ENCODE measurements around the gene TENM4. TPM values are rescaled to one million over a fixed set of nuclear protein-coding genes. Genes with fewer than 3 reads are reported as not detected.

TENM4 gene
- total and polyA plus RNA-seq, 2 of the 8 experiments (the other 6 are each of a cell fraction or from before 2014, with no cell fraction given) = 3.5 to 7.2 TPM

GRCh38 chr11:78978831-78979230 lies 462.0 kb downstream of the TENM4 start:
- no peak overlapping the region for H4K8ac ChIP-seq (ENCODE audit: extremely low read depth, insufficient read depth, low read length)
- no peak overlapping the region for H2BK15ac ChIP-seq (ENCODE audit: low read length)
- H3K27ac ChIP-seq (ENCODE audit: low read depth, low read length) = no peak overlapping the region
- H3K14ac ChIP-seq (ENCODE audit: insufficient read length) = no peak overlapping the region
- H2BK12ac ChIP-seq (ENCODE audit: low read depth, low read length) = no peak overlapping the region
- no peaks in the 10 kb centered on the region for H3K79me2 ChIP-seq (ENCODE audit: control insufficient read depth in 1 of 2, insufficient read depth in 2 of 2, low read length in 2 of 2)
- H3K23me2 ChIP-seq (ENCODE audit: low read depth, low read length) = no peaks in the 10 kb centered on the region
- H2BK5ac ChIP-seq (ENCODE audit: low read depth, low read length) = no peak overlapping the region
- no peak for DNase-seq (ENCODE audit: low read depth in 1 of 2, low spot score in 2 of 2)
- no peak overlapping the region for H2BK120ac ChIP-seq (replicated peaks; ENCODE audit: low read depth, low read length)
- no peak overlapping the region for H2AFZ ChIP-seq (ENCODE audit: low read length)
- H2AK5ac ChIP-seq (ENCODE audit: low read depth, low read length) = no peak overlapping the region
- H4K91ac ChIP-seq (replicated peaks; ENCODE audit: insufficient read length, low read length) = no peak overlapping the region
- H3K4me1 ChIP-seq (replicated peaks in 1 of 4; ENCODE audit: control insufficient read depth in 3 of 4, insufficient read depth in 4 of 4, low read length in 3 of 4) = peaks cover 0 to 4% (median 0%) of the 10 kb centered on the region in 4 experiments; a peak in 1 of 7 replicates
- H3K4me2 ChIP-seq (ENCODE audit: insufficient read depth in 1 of 2, low read depth in 2 of 2, low read length in 2 of 2) = no peak overlapping the region
- no peak overlapping the region for H4K5ac ChIP-seq (ENCODE audit: insufficient read length, low read depth, low read length)
- no peaks in the 10 kb centered on the region for H4K20me1 ChIP-seq (replicated peaks in 1 of 2; ENCODE audit: control insufficient read depth in 1 of 2, insufficient read depth in 2 of 2, low read length in 2 of 2)
- no peak overlapping the region for H3K18ac ChIP-seq (ENCODE audit: extremely low read depth, low read length)
- POLR2A ChIA-PET (ENCODE audit: partially characterized antibody) = no interaction called here
- no peak overlapping the region for H2BK20ac ChIP-seq (ENCODE audit: low read length)
- H3K9me3 ChIP-seq (ENCODE audit: insufficient read depth in 2 of 2, low read depth in 1 of 2, low read length in 1 of 2) = no peaks in the 10 kb centered on the region
- TF ChIP-seq EZH2 (IDR thresholded peaks at IDR 0.05; ENCODE audit: low read depth, low read length, severe bottlenecking) = no peak
- TF ChIP-seq MAX (IDR thresholded peaks at IDR 0.05) = no peak
- TF ChIP-seq CHD1 (IDR thresholded peaks at IDR 0.05; ENCODE audit: low read depth, low read length) = no peak
- no peak for TF ChIP-seq SP4 (IDR thresholded peaks at IDR 0.05; ENCODE audit: low read length)
- TF ChIP-seq HDAC2 (IDR thresholded peaks at IDR 0.05; ENCODE audit: borderline replicate concordance in 1 of 2, low read depth in 2 of 2, low read length in 2 of 2) = no peak
- TF ChIP-seq SP2 (IDR thresholded peaks at IDR 0.05; ENCODE audit: low read length) = no peak
- TF ChIP-seq CEBPB (IDR thresholded peaks at IDR 0.05; ENCODE audit: low read depth, low read length) = no peak
- TF ChIP-seq FOSL1 (IDR thresholded peaks at IDR 0.05; ENCODE audit: insufficient read depth, low read depth, low read length) = no peak
- no peak for TF ChIP-seq BCL11A (IDR thresholded peaks at IDR 0.05; ENCODE audit: low read depth in 2 of 2, low read length in 2 of 2)
- TF ChIP-seq RXRA (IDR thresholded peaks at IDR 0.05; ENCODE audit: insufficient read depth, low read depth, low read length) = no peak
- no peak for TF ChIP-seq NRF1 (IDR thresholded peaks at IDR 0.05; ENCODE audit: low read depth, low read length)
- no peak for TF ChIP-seq NANOG (IDR thresholded peaks at IDR 0.05; ENCODE audit: insufficient read depth, low read depth, low read length, poor library complexity, severe bottlenecking)
- TF ChIP-seq GTF2F1 (IDR thresholded peaks at IDR 0.05; ENCODE audit: borderline replicate concordance, low read depth, low read length) = no peak
- no peak for TF ChIP-seq JUN (IDR thresholded peaks at IDR 0.05; ENCODE audit: low read depth, low read length)
- H3K4ac ChIP-seq (replicated peaks; ENCODE audit: insufficient read length, low read depth, low read length) = no peak overlapping the region
- FAIRE-seq = no peak
- H3K23ac ChIP-seq (ENCODE audit: insufficient read length) = no peak overlapping the region
- no peaks in the 10 kb centered on the region for H3K36me3 ChIP-seq (ENCODE audit: control insufficient read depth in 2 of 4, insufficient read depth in 4 of 4, low read length in 3 of 4)
- WGBS, 2 experiments (ENCODE audit: extremely low coverage in 1 of 2, insufficient coverage in 1 of 2, insufficient read length in 1 of 2, insufficient replicate concordance in 2 of 2, low coverage in 1 of 2, low lambda C conversion rate in 2 of 2, missing lambda C conversion rate in 1 of 2) = 94% methylated on average over 2 of the region's 2 CpGs; no CpG with 5 or more reads in 1 of the 2 experiments
- CTCF ChIA-PET (ENCODE audit: partially characterized antibody) = interaction anchor here (1.3 kb wide), 1 partner anchor 9 kb away, joined by 3 read pairs; no protein-coding TSS in a partner anchor
- H3K4me3 ChIP-seq (ENCODE audit: extremely low read depth in 1 of 4, insufficient read depth in 2 of 4, low read depth in 3 of 4, low read length in 4 of 4) = no peak overlapping the region
- no peak overlapping the region for H3K9ac ChIP-seq (replicated peaks in 1 of 4; ENCODE audit: extremely low read depth in 1 of 4, low read depth in 3 of 4, low read length in 3 of 4)
- H3K79me1 ChIP-seq (ENCODE audit: low read depth, low read length) = no peaks in the 10 kb centered on the region
- no peak overlapping the region for H3K56ac ChIP-seq (replicated peaks; ENCODE audit: insufficient read length, low read depth, low read length)
- no peaks in the 10 kb centered on the region for H3K27me3 ChIP-seq (replicated peaks in 1 of 4; ENCODE audit: control insufficient read depth in 3 of 4, extremely low read depth in 1 of 4, insufficient read depth in 3 of 4, low read length in 3 of 4)
